HCT116 (cell line): ENCODE results near the gene MYDGF.

Experiments
- CEBPB ChIP-seq: IDR thresholded peaks from 2 replicates; pipeline ENCODE4 v1.6.1; 2012; ENCODE audit warnings: low read depth
- CTCF ChIP-seq, 3 experiments: fragments of 200-600 bp in 1 of 3; sonication (generic) in 1 of 3; IDR thresholded peaks in 2 of 3; conservative IDR thresholded peaks in 1 of 3; 2 replicates each; pipeline ENCODE4 v1.5.1; 2012 to 2017; ENCODE audit warnings: low read depth in 2 of 3, low read length in 2 of 3, antibody characterized with exemption in 1 of 3, borderline replicate concordance in 1 of 3, control low read depth in 1 of 3, mild to moderate bottlenecking in 1 of 3, mixed read lengths in 1 of 3, mixed run types in 1 of 3, moderate library complexity in 1 of 3; ENCODE audit not compliant: insufficient read depth in 1 of 3
- EZH2 ChIP-seq: fragments of 200-600 bp; sonication (generic); IDR thresholded peaks from 2 replicates; pipeline ENCODE4 v1.6.1; 2017; ENCODE audit warnings: antibody characterized with exemption, mixed run types
- JUND ChIP-seq: IDR thresholded peaks from 2 replicates; pipeline ENCODE4 v1.6.1; 2012
- POLR2A ChIP-seq: IDR thresholded peaks from 2 replicates; pipeline ENCODE4 v1.7.0; 2011; ENCODE audit warnings: borderline replicate concordance; ENCODE audit not compliant: insufficient read depth, insufficient read length; ENCODE audit errors: extremely low read depth
- RAD21 ChIP-seq: IDR thresholded peaks from 2 replicates; pipeline ENCODE4 v1.6.1; 2012; ENCODE audit warnings: low read depth, mild to moderate bottlenecking
- SIN3A ChIP-seq: IDR thresholded peaks from 2 replicates; pipeline ENCODE4 v1.6.1; 2012; ENCODE audit warnings: low read depth
- SP1 ChIP-seq: IDR thresholded peaks from 2 replicates; pipeline ENCODE4 v1.6.1; 2012; ENCODE audit warnings: low read depth
- SRF ChIP-seq: IDR thresholded peaks from 2 replicates; pipeline ENCODE4 v1.6.1; 2012; ENCODE audit warnings: low read depth
- YY1 ChIP-seq: IDR thresholded peaks from 2 replicates; pipeline ENCODE4 v1.6.1; 2011; ENCODE audit warnings: low read length, low read depth, moderate library complexity, mild to moderate bottlenecking; ENCODE audit not compliant: insufficient replicate concordance; ENCODE audit errors: extremely low read depth
- TF ChIP-seq, protein P1 (sequence below): IDR thresholded peaks from 2 replicates; pipeline ENCODE4 v1.6.1; 2012

DNA sequence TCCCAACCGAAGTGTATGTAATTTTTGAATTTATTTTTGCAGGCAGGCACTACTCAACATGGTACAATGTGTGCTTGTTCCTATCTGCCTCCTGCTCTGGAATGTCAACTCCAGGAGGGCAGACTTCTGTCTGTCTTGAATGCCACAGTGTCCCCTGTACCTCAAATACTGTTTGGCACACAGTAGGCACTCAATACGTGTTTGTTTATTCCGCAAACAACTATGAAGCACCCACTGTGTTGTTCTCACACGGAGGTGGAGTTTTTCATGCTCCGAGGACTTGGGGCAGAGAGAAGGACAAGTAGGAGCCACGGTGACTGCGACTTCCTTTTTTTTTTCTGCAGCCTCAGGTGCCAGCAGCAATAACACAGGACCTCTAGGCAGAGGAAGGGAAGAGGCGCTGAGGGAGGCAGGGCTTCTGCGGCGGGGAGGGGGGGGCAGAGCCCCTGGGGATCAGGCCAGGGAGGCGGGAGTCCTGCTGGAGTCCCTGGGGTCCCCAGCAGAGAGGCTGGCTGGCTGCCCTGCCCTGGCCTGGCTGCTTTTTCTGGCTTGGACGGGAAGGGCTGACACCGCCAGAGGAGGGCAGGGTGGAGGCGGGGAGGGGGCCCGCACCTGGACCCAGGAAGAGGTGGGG is 60.1 kb downstream of the MYDGF start:
- TF ChIP-seq SP1 (no peak), JUND (no peak), EZH2 (no peak), POLR2A (no peak), YY1 (no peak), CEBPB (no peak), CTCF (IDR thresholded peaks at IDR 0.05 in 2 of 3, conservative IDR thresholded peaks at IDR 0.05 in 1 of 3; ENCODE audit: borderline replicate concordance in 1 of 3, insufficient read depth in 1 of 3, low read depth in 2 of 3, low read length in 2 of 3) (no peak), RAD21 (no peak), SRF (no peak), SIN3A (no peak)
- TF ChIP-seq, protein P1, sequence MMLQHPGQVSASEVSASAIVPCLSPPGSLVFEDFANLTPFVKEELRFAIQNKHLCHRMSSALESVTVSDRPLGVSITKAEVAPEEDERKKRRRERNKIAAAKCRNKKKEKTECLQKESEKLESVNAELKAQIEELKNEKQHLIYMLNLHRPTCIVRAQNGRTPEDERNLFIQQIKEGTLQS = no peak
